Posterior vena cava (tissue), 2 donors: ENCODE results near the gene RIPOR2. TPM values are rescaled to one million over a fixed set of nuclear protein-coding genes. Genes with fewer than 3 reads are reported as not detected.

Experiments
- DNase-seq: peaks from one replicate; pipeline ENCODE4 v3.0.0-alpha.2; 2020; ENCODE audit warnings: low spot score
- intact Hi-C, 2 donors: fragments of 100-400 bp; cut with DNase I; formaldehyde crosslinking; loops; one replicate each; pipeline versions ENCODE4 v1.14.1 to v1.14.2; 2022 to 2023
- total RNA-seq, 2 donors: library from RNA; stranded (reverse); fragmentation: NEBNext Ultra II Directional; extraction: Animal tissue kit (Norgen Biotek cat#: 25700); gene quantifications; one replicate each; pipeline ENCODE4 v1.2.1, GENCODE V29; 2021
- donor health status: DM: yes; HTN: yes; CAD: no.
- donor health status: DM: yes; HTN: yes; CAD: no.

RIPOR2 gene
- total RNA-seq, 2 donors from 2014 or later = 11.8 to 14.9 TPM

- no peak for DNase-seq
- intact Hi-C loops = no loop called here
Measured at GRCh38 chr6:24910331-24910960, 25.3 kb downstream of the RIPOR2 start.

GRCh38 chr6:24909241-24910216, 26.2 kb downstream of the RIPOR2 start:
- intact Hi-C loops = no loop called here
- no peak for DNase-seq

GRCh38 chr6:24908650-24909035, 27.1 kb downstream of the RIPOR2 start:
- no peak for DNase-seq
- intact Hi-C loops = no loop called here

GRCh38 chr6:24907919-24908649, 27.7 kb downstream of the RIPOR2 start:
- no peak for DNase-seq
- intact Hi-C loops = no loop called here

- intact Hi-C loops = no loop called here
- no peak for DNase-seq
Measured at GRCh38 chr6:24906314-24906713, 29.4 kb downstream of the RIPOR2 start.

GRCh38 chr6:24905483-24905882, 30.3 kb downstream of the RIPOR2 start:
- DNase-seq = no peak
- intact Hi-C loops = no loop called here

- intact Hi-C loops = no loop called here
- DNase-seq = no peak
Measured at GRCh38 chr6:24903681-24904080, 32.1 kb downstream of the RIPOR2 start.

- intact Hi-C loops = no loop called here
- DNase-seq = no peak
Measured at GRCh38 chr6:24902782-24903181, 33.0 kb downstream of the RIPOR2 start.

- DNase-seq = no peak
- intact Hi-C loops = no loop called here
Measured at GRCh38 chr6:24901698-24902328, 33.9 kb downstream of the RIPOR2 start.

- intact Hi-C loops = no loop called here
- DNase-seq = no peak
Measured at GRCh38 chr6:24900917-24901697, 34.7 kb downstream of the RIPOR2 start.

GRCh38 chr6:24899997-24900325, 35.8 kb downstream of the RIPOR2 start:
- intact Hi-C loops = no loop called here
- DNase-seq = no peak

GRCh38 chr6:24899136-24899996, 36.4 kb downstream of the RIPOR2 start:
- DNase-seq = no peak
- intact Hi-C loops = no loop called here

GRCh38 chr6:24898676-24899075, 37.1 kb downstream of the RIPOR2 start:
- intact Hi-C loops = no loop called here
- no peak for DNase-seq

- DNase-seq = no peak
- intact Hi-C loops = no loop called here
Measured at GRCh38 chr6:24897186-24897585, 38.6 kb downstream of the RIPOR2 start.

- no peak for DNase-seq
- intact Hi-C loops = no loop called here
Measured at GRCh38 chr6:24893342-24893850, 42.4 kb downstream of the RIPOR2 start.

GRCh38 chr6:24891004-24891403, 44.8 kb downstream of the RIPOR2 start:
- intact Hi-C loops = no loop called here
- no peak for DNase-seq

GRCh38 chr6:24890471-24890870, 45.3 kb downstream of the RIPOR2 start:
- intact Hi-C loops = no loop called here
- no peak for DNase-seq
